ENCODE data around the gene TTC28.

Gene TTC28

GRCh38 chr22:28025866-28026575 is 653.6 kb downstream of the TTC28 start:
- Histone ChIP-seq H3K9me3 (ENCODE audit: control insufficient read depth, insufficient read depth, low read depth, low read length) (no peaks in the 10 kb centered on the region), H3K36me3 (ENCODE audit: control insufficient read depth in 2 of 2, insufficient read depth in 1 of 2, low read length in 2 of 2) (peaks cover 0 to 21% of the 10 kb centered on the region in 2 experiments; a peak in 1 of 3 replicates), H3K4me1 (ENCODE audit: control insufficient read depth, insufficient read depth, low read length) (no peaks in the 10 kb centered on the region; the same call in 1 of the 2 replicates), H3K4me3 (ENCODE audit: low read depth, low read length) (no peak overlapping the region), H3K27ac (ENCODE audit: extremely low read depth, low read depth, low read length) (no peak overlapping the region)
- ChIA-PET POLR2A (no interaction called here), CTCF (interaction anchor here (0.6 to 0.8 kb wide), 2 partner anchors 25 to 1278 kb away, joined by 3 read pairs; no protein-coding TSS in a partner anchor)
- TF ChIP-seq ZNF596 (tag by site-specific recombination; IDR thresholded peaks at IDR 0.05), result no peak
- TF ChIP-seq, protein P1, sequence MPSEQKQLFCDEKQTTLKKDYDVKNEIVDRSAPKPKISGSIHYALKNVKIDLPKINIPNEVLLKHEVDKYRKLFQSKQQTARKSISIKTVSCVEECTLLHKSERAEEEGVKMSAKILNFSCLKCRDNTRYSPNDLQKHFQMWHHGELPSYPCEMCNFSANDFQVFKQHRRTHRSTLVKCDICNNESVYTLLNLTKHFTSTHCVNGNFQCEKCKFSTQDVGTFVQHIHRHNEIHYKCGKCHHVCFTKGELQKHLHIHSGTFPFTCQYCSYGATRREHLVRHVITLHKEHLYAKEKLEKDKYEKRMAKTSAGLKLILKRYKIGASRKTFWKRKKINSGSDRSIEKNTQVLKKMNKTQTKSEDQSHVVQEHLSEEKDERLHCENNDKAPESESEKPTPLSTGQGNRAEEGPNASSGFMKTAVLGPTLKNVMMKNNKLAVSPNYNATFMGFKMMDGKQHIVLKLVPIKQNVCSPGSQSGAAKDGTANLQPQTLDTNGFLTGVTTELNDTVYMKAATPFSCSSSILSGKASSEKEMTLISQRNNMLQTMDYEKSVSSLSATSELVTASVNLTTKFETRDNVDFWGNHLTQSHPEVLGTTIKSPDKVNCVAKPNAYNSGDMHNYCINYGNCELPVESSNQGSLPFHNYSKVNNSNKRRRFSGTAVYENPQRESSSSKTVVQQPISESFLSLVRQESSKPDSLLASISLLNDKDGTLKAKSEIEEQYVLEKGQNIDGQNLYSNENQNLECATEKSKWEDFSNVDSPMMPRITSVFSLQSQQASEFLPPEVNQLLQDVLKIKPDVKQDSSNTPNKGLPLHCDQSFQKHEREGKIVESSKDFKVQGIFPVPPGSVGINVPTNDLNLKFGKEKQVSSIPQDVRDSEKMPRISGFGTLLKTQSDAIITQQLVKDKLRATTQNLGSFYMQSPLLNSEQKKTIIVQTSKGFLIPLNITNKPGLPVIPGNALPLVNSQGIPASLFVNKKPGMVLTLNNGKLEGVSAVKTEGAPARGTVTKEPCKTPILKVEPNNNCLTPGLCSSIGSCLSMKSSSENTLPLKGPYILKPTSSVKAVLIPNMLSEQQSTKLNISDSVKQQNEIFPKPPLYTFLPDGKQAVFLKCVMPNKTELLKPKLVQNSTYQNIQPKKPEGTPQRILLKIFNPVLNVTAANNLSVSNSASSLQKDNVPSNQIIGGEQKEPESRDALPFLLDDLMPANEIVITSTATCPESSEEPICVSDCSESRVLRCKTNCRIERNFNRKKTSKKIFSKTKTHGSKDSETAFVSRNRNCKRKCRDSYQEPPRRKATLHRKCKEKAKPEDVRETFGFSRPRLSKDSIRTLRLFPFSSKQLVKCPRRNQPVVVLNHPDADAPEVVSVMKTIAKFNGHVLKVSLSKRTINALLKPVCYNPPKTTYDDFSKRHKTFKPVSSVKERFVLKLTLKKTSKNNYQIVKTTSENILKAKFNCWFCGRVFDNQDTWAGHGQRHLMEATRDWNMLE (tag by site-specific recombination; conservative IDR thresholded peaks at IDR 0.05; ENCODE audit: low read depth), result no peak
- TF ChIP-seq TSHZ1 (tag by site-specific recombination; IDR thresholded peaks at IDR 0.05; ENCODE audit: borderline replicate concordance), result no peak
- TF ChIP-seq PRDM1 (tag by site-specific recombination; IDR thresholded peaks at IDR 0.05), result no peak
- TF ChIP-seq, protein P2, sequence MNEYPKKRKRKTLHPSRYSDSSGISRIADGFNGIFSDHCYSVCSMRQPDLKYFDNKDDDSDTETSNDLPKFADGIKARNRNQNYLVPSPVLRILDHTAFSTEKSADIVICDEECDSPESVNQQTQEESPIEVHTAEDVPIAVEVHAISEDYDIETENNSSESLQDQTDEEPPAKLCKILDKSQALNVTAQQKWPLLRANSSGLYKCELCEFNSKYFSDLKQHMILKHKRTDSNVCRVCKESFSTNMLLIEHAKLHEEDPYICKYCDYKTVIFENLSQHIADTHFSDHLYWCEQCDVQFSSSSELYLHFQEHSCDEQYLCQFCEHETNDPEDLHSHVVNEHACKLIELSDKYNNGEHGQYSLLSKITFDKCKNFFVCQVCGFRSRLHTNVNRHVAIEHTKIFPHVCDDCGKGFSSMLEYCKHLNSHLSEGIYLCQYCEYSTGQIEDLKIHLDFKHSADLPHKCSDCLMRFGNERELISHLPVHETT (tag by site-specific recombination; IDR thresholded peaks at IDR 0.05), result no peak
- no peak for TF ChIP-seq ZFP37 (tag by site-specific recombination; IDR thresholded peaks at IDR 0.05)
- no peak for TF ChIP-seq KLF10 (tag by site-specific recombination; IDR thresholded peaks at IDR 0.05)
- no peak for TF ChIP-seq ZNF544 (tag by site-specific recombination; IDR thresholded peaks at IDR 0.05)
- TF ChIP-seq ELK4 (IDR thresholded peaks at IDR 0.05; ENCODE audit: borderline replicate concordance, low read depth, low read length), result no peak
- no peak for TF ChIP-seq ZNF677 (tag by site-specific recombination; IDR thresholded peaks at IDR 0.05)
- no peak for TF ChIP-seq ZNF24 (tag by site-specific recombination; IDR thresholded peaks at IDR 0.05)
- TF ChIP-seq, protein P3, sequence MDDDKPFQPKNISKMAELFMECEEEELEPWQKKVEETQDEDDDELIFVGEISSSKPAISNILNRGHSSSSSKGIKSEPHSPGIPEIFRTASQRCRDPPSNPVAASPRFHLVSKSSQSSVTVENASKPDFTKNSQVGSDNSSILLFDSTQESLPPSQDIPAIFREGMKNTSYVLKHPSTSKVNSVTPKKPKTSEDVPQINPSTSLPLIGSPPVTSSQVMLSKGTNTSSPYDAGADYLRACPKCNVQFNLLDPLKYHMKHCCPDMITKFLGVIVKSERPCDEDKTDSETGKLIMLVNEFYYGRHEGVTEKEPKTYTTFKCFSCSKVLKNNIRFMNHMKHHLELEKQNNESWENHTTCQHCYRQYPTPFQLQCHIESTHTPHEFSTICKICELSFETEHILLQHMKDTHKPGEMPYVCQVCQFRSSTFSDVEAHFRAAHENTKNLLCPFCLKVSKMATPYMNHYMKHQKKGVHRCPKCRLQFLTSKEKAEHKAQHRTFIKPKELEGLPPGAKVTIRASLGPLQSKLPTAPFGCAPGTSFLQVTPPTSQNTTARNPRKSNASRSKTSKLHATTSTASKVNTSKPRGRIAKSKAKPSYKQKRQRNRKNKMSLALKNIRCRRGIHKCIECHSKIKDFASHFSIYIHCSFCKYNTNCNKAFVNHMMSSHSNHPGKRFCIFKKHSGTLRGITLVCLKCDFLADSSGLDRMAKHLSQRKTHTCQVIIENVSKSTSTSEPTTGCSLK (tag by site-specific recombination; IDR thresholded peaks at IDR 0.05), result no peak

Data from HEK293 (cell line).